ENCODE measurements around the gene KCTD2.

GRCh38 chr17:75079023-75079373 lies 32.0 kb downstream of the KCTD2 start:
- TF ChIP-seq CTCF (IDR thresholded peaks at IDR 0.05; ENCODE audit: poor library complexity) (no peak), EZH2 (IDR thresholded peaks at IDR 0.05; ENCODE audit: borderline replicate concordance) (no peak)

Data from hepatocyte (in vitro differentiated cells).